ENCODE results near the gene TEX30.

- TF ChIP-seq, protein P1, sequence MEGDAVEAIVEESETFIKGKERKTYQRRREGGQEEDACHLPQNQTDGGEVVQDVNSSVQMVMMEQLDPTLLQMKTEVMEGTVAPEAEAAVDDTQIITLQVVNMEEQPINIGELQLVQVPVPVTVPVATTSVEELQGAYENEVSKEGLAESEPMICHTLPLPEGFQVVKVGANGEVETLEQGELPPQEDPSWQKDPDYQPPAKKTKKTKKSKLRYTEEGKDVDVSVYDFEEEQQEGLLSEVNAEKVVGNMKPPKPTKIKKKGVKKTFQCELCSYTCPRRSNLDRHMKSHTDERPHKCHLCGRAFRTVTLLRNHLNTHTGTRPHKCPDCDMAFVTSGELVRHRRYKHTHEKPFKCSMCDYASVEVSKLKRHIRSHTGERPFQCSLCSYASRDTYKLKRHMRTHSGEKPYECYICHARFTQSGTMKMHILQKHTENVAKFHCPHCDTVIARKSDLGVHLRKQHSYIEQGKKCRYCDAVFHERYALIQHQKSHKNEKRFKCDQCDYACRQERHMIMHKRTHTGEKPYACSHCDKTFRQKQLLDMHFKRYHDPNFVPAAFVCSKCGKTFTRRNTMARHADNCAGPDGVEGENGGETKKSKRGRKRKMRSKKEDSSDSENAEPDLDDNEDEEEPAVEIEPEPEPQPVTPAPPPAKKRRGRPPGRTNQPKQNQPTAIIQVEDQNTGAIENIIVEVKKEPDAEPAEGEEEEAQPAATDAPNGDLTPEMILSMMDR (IDR thresholded peaks at IDR 0.05), result no peak
- TF ChIP-seq POLR2AphosphoS5 (IDR thresholded peaks at IDR 0.05; ENCODE audit: insufficient read depth in 1 of 2, low read depth in 1 of 2), result no peak
Observed at GRCh38 chr13:102768909-102769308, 4.7 kb downstream of the TEX30 start.

Data from vagina (tissue), 2 donors.